Psoas muscle (tissue), 8 donors: ENCODE data around the gene SNX20. TPM values are rescaled to one million over a fixed set of nuclear protein-coding genes. Genes with fewer than 3 reads are reported as not detected.
A peak's percentile ranks its signal among the peaks of the same experiment; 100 is the strongest.

Source experiments
- ATAC-seq, 4 donors: fragments of 200-7000 bp; cut with Tn5 transposase; one replicate each; pipeline ENCODE4 v1.9.1; 2020; ENCODE audit warnings: moderate library complexity in 3 of 4, mild to moderate bottlenecking in 2 of 4
- DNase-seq, 2 donors: peaks; one replicate each; pipeline ENCODE4 v3.0.0-alpha.2; 2020
- H3K27ac ChIP-seq: fragments of 200-600 bp; one replicate; pipeline ENCODE4 v1.8.0; 2022
- H3K27me3 ChIP-seq, 3 donors: fragments of 200-600 bp in 1 of 3; one replicate each; pipeline versions ENCODE4 v1.6.1 to v1.8.0; 2013 to 2022; ENCODE audit warnings: low read length in 2 of 3, mild to moderate bottlenecking in 2 of 3, moderate library complexity in 1 of 3; ENCODE audit not compliant: insufficient read depth in 3 of 3
- H3K36me3 ChIP-seq, 2 donors: fragments of 200-600 bp in 1 of 2; one replicate each; pipeline versions ENCODE4 v1.6.1 to v1.8.0; 2013 to 2022; ENCODE audit warnings: low read depth in 1 of 2, mild to moderate bottlenecking in 1 of 2, moderate library complexity in 1 of 2; ENCODE audit not compliant: insufficient read depth in 1 of 2
- H3K4me1 ChIP-seq: fragments of 200-600 bp; one replicate; pipeline ENCODE4 v1.8.0; 2022
- H3K4me3 ChIP-seq: fragments of 200-600 bp; one replicate; pipeline ENCODE4 v1.8.0; 2022; ENCODE audit warnings: mild to moderate bottlenecking
- H3K9me3 ChIP-seq: fragments of 200-600 bp; one replicate; pipeline ENCODE4 v1.8.0; 2022
- WGBS, 3 donors: extraction: QIAGEN DNeasy Blood & Tissue Kit; methylation state at CpG; one replicate each; pipeline versions ENCODE4 v1.1.6 to v1.1.7; 2013; 5-methylcytosine and 5-hydroxymethylcytosine counted together
- intact Hi-C, 2 donors: fragments of 100-400 bp; cut with DNase I; formaldehyde crosslinking; loops; one replicate each; pipeline versions ENCODE4 v1.11.0 to v1.14.2; 2022
- polyA plus RNA-seq, 3 donors: library from polyadenylated mRNA; stranded (reverse); fragments of 200-250 nt; gene quantifications; one replicate each; pipeline ENCODE4 v1.2.3, GENCODE V29; 2013
- total RNA-seq, 4 donors: library from RNA; stranded (reverse); fragmentation: NEBNext Ultra II Directional in 2 of 4; extraction: Animal tissue kit (Norgen Biotek cat#: 25700) in 2 of 4; gene quantifications; one replicate each; pipeline versions ENCODE4 v1.2.1 to v1.2.4, GENCODE V29; 2021 to 2023
- TF ChIP-seq, protein P1 (sequence below): fragments of 200-600 bp; IDR thresholded peaks from one replicate; pipeline ENCODE4 v1.8.0; 2022; ENCODE audit warnings: antibody characterized with exemption
- donor health status: healthy with polysubstance abuse.
- donor health status: DM: no; HTN: no; CAD: no; lungs with moderate emphysema.
- donor health status: Bipolar disorder and iron deficiency.
- donor health status: healthy.
- donor health status: DM: yes; HTN: yes; CAD: no.
- donor health status: DM: no; HTN: no; CAD: no.
- donor health status: DM: no; HTN: no; CAD: no.
- donor health status: DM: yes; HTN: yes; CAD: no.

Gene SNX20
- total and polyA plus RNA-seq, 7 donors, result 0.78 to 2.1 (median 1.1) TPM

DNA sequence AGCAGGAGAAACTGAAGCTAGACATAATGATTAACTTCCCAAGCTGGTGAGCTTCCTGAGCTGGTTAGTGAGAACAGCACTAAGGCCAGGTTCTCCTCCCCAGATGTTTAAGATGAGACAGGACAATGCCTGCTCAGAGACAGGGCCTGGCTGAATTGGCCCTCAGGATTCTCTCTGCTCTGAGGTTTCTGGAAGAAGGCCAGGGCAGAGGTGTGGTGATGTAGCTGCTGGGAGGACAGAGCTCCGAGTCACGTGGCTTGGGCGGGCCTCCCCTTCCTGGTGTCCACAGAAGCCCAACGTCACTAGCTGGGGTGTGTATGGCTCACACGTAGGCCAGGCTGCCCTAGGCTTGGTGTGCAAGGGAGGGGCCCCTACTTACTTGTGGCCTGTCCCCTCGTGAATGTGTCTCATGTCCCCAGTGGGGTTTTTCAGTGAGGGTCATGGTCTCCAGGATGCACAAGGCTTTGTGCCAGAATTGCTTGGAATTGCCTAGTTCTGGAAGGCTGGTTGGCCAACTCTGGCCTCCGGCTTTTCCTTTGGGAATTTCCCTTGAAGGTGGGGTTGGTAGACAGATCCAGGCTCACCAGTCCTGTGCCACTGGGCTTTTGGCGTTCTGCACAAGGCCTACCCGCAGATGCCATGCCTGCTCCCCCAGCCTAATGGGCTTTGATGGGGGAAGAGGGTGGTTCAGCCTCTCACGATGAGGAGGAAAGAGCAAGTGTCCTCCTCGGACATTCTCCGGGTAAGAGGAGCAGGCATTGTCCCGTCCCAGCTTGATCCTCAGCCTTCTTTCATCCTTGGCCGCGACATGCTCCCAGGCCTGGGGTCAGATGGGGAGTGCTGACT, 15.7 kb upstream of the SNX20 start:
- DNase-seq, result peak; percentile 74 to 85
- no peaks in the 10 kb centered on the region for H3K27me3 ChIP-seq
- intact Hi-C loops, result loop anchor here in 1 of 2 donors (10.0 kb wide), 1 partner anchor 108 kb away; no protein-coding TSS in a partner anchor

DNA sequence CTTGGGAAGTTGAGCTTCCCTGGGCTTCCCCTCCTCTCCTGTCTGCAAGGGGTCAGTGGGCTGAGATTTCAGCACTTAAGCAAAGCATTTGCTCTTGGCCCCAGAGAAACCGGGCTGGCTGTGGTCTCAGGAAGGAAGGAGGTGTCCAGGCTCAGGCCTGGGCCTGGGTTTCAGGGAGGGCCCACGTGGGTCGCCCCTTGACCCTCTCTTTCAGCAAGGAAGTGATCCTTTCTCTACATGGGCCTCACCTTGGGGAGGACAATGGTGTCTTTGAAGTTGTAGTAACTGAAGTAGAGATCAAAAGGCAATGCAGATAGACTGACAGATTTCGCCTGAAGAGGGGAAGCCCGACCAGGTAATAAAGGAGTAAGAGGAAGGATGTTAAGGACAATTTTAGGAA, 15.0 kb upstream of the SNX20 start:
- intact Hi-C loops, result loop anchor here in 1 of 2 donors (10.0 kb wide), 1 partner anchor 109 kb away; no protein-coding TSS in a partner anchor

More for the DNA sequence above, 15.7 kb upstream of the SNX20 start:
- Histone ChIP-seq H3K27ac (peak overlapping the region; percentile 67), H3K9me3 (no peaks in the 10 kb centered on the region), H3K4me1 (peaks cover 37% of the 10 kb centered on the region), H3K4me3 (no peak overlapping the region), H3K36me3 (no peaks in the 10 kb centered on the region)
- 66 to 74% (median 71%) methylated on average over 15 of the region's 15 CpGs for WGBS, 3 donors
- ATAC-seq, result peak; percentile 27 to 55 (median 34)
- TF ChIP-seq, protein P1, sequence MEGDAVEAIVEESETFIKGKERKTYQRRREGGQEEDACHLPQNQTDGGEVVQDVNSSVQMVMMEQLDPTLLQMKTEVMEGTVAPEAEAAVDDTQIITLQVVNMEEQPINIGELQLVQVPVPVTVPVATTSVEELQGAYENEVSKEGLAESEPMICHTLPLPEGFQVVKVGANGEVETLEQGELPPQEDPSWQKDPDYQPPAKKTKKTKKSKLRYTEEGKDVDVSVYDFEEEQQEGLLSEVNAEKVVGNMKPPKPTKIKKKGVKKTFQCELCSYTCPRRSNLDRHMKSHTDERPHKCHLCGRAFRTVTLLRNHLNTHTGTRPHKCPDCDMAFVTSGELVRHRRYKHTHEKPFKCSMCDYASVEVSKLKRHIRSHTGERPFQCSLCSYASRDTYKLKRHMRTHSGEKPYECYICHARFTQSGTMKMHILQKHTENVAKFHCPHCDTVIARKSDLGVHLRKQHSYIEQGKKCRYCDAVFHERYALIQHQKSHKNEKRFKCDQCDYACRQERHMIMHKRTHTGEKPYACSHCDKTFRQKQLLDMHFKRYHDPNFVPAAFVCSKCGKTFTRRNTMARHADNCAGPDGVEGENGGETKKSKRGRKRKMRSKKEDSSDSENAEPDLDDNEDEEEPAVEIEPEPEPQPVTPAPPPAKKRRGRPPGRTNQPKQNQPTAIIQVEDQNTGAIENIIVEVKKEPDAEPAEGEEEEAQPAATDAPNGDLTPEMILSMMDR, result no peak

DNA sequence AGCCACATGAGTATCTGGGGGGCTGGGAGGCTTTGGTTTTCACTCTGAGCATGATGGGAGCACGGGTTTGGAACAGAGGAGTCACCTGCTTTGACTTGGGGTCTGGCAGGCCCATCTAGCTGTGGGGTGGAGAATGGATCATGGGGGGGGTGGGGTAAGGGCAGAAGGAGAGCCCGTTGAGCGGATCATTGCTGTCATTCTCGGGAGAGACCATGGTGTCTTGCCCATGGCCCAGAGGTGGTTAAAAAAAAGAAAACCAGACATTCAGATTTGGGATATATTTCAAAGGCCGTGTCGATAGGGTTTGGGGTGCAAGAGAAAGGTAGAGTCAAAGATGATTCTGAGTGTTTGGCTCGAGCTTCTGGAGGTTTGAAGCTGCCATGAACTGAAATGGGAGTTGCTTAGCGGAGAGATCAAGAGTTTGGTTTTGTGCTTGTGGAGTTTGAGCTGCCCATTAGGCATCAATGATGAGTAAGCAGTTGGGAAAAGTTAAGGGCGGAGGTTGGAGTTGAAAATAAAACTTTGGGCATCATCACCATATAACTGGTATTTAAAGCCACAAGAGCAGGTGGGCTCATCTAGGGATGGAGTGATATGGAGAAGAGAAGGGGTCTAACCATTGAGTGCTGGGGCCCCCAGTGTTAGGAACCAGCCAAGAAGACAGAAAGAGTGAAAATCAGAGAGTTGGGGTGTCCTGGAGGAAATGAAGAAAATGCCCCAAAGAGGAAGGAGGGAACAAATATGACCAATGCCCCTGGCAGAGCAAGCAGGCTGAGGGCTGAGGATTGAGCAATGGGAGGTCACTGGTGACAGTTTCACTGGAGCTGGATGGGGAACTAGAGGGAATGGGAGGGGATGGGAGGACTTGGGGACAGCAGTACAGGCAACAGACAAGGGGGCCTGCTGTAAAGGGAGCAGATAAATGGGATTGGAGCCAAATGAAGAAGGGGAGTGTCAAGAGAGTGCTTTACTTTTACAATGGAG, 14.2 kb upstream of the SNX20 start:
- DNase-seq (no peak), ATAC-seq (no peak)
- peak overlapping the region; percentile 67 for H3K27ac ChIP-seq
- no peaks in the 10 kb centered on the region for H3K36me3 ChIP-seq
- TF ChIP-seq, protein P1, result no peak
- H3K4me1 ChIP-seq, result peaks cover 30% of the 10 kb centered on the region
- no peaks in the 10 kb centered on the region for H3K27me3 ChIP-seq
- no peaks in the 10 kb centered on the region for H3K9me3 ChIP-seq
- intact Hi-C loops, result loop anchor here in 1 of 2 donors (10.0 kb wide), 1 partner anchor 109 kb away; no protein-coding TSS in a partner anchor
- WGBS, 3 donors, result 95 to 99% (median 96%) methylated on average over 9 of the region's 9 CpGs
- H3K4me3 ChIP-seq, result no peak overlapping the region

More for the DNA sequence above, 15.0 kb upstream of the SNX20 start:
- Histone ChIP-seq H3K4me3 (no peak overlapping the region), H3K27me3 (no peaks in the 10 kb centered on the region), H3K36me3 (no peaks in the 10 kb centered on the region), H3K27ac (peak overlapping the region; percentile 67), H3K4me1 (peaks cover 37% of the 10 kb centered on the region), H3K9me3 (no peaks in the 10 kb centered on the region)
- ATAC-seq (no peak), DNase-seq (no peak)
- TF ChIP-seq, protein P1, result no peak
- WGBS, 3 donors, result 72 to 81% (median 77%) methylated on average over 5 of the region's 5 CpGs

DNA sequence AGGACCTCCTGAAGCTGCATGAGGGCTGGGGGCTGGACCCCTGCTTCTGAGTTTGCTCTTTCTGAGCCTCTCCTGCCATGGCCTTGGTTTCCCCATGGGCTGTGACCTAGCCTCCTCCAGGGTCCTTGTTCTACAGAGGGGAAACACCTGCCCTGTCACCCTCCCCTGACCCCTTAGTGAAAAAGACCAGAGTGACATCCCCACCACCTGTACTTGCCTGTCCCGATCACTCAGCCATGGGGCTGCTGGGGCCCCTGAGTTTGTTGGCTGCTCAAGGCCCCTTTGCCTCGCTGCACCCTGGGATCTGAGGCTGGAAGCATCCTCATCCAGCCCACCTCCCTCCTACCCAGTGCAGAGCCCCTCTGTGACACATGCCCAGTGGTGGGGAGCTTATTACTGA, 13.1 kb upstream of the SNX20 start:
- Histone ChIP-seq H3K4me3 (peak overlapping the region; percentile 65), H3K4me1 (peaks cover 22% of the 10 kb centered on the region), H3K27ac (no peak overlapping the region), H3K27me3 (no peaks in the 10 kb centered on the region), H3K9me3 (no peaks in the 10 kb centered on the region), H3K36me3 (no peaks in the 10 kb centered on the region)
- TF ChIP-seq, protein P1, result no peak
- 97 to 100% (median 100%) methylated on average over 2 of the region's 2 CpGs for WGBS, 3 donors
- ATAC-seq (no peak), DNase-seq (no peak)
- intact Hi-C loops, result loop anchor here in 1 of 2 donors (10.0 kb wide), 1 partner anchor 111 kb away; no protein-coding TSS in a partner anchor
